ENCODE measurements around the gene LMO1. TPM values are rescaled to one million over a fixed set of nuclear protein-coding genes. Genes with fewer than 3 reads are reported as not detected.

LMO1 gene
- total and polyA plus RNA-seq, 3 donors from 2014 or later, result 1.3 to 1.5 TPM; not detected in 1

DNA sequence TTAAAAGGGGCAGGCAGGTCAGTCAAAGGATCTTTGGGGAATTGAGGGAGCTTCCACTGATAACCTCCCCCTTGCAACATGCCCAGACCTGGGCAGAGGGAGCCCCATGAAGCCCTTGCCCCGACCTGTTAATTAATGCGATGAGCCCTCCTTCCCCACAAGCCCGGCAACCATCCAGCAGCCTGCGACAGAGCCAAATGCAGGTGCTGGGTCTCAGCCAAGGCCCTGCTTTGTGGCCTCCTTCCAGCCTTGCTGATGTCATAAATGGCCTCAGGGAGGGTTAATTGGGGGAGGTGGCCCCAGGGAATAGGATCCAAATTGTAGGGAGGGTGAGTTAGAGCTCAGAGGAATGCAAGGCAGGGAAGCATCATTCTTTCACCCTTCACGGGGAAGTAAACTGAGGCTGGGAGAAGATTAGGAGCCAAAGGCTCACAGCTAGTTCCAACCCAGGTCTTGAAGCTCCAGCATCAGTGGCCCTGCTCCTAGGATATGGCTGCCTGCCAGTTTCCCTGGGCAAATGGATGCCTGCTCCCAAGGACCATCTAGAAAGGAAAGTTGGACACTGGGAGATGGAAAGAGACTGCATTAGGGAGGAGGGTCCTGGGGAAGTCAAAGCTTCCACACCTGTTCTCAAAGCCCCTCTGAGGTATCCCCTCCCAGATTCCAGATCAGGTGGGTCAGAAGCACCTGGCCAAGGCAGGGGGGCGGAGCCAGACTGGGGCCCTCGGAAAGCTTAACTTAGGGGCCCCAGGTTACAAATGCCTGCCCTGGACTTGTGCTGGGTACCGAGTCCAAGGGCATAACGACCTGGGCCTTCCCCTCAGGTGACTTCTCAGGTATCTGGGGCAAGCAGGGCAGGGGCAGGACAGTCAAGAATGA, 34.1 kb downstream of the LMO1 start:
- peak; percentile 33 for DNase-seq
- intact Hi-C loops (cut with DNase I; ENCODE audit: low total_unique reads), result no loop called here
- Histone ChIP-seq H3K27me3 (no peaks in the 10 kb centered on the region), H3K4me3 (no peak overlapping the region), H3K27ac (no peak overlapping the region), H3K9me3 (no peaks in the 10 kb centered on the region), H3K4me1 (peaks cover 2% of the 10 kb centered on the region), H3K36me3 (ENCODE audit: low read depth, missing control alignments) (no peaks in the 10 kb centered on the region)
- 66 to 75% methylated on average over 9 of the region's 9 CpGs for WGBS, 2 donors
- TF ChIP-seq, protein P1, sequence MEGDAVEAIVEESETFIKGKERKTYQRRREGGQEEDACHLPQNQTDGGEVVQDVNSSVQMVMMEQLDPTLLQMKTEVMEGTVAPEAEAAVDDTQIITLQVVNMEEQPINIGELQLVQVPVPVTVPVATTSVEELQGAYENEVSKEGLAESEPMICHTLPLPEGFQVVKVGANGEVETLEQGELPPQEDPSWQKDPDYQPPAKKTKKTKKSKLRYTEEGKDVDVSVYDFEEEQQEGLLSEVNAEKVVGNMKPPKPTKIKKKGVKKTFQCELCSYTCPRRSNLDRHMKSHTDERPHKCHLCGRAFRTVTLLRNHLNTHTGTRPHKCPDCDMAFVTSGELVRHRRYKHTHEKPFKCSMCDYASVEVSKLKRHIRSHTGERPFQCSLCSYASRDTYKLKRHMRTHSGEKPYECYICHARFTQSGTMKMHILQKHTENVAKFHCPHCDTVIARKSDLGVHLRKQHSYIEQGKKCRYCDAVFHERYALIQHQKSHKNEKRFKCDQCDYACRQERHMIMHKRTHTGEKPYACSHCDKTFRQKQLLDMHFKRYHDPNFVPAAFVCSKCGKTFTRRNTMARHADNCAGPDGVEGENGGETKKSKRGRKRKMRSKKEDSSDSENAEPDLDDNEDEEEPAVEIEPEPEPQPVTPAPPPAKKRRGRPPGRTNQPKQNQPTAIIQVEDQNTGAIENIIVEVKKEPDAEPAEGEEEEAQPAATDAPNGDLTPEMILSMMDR (IDR thresholded peaks at IDR 0.05), result no peak
- TF ChIP-seq POLR2A (IDR thresholded peaks at IDR 0.05), result no peak

DNA sequence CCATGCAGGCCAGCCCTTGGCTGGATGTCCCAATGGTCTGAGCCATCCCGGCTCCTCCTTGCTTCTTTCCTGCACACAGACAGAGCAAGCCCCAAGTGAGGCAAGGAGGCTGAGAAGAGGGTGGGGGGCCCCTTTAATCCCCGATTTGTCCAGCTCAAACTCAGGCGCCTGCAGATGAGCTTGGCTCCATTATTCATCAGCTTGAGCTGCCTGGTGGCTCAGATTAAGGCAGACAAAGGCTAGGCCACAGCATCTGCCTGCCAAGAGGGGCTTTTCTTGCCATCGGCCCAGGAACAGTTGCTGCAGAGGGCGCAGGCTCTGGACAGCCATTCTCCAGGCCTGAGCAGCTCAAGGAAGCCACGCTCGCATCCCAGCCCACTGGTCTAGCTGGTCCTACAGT, 35.4 kb downstream of the LMO1 start:
- H3K9me3 ChIP-seq, result no peaks in the 10 kb centered on the region
- WGBS, 2 donors, result 71 to 93% methylated on average over 4 to 7 of the region's 7 CpGs
- H3K4me1 ChIP-seq, result no peaks in the 10 kb centered on the region
- TF ChIP-seq, protein P1 (IDR thresholded peaks at IDR 0.05), result no peak
- TF ChIP-seq POLR2A (IDR thresholded peaks at IDR 0.05), result no peak
- H3K27ac ChIP-seq, result no peak overlapping the region
- intact Hi-C loops (cut with DNase I; ENCODE audit: low total_unique reads), result no loop called here
- H3K27me3 ChIP-seq, result no peaks in the 10 kb centered on the region
- H3K4me3 ChIP-seq, result no peak overlapping the region
- DNase-seq, result no peak
- no peaks in the 10 kb centered on the region for H3K36me3 ChIP-seq (ENCODE audit: low read depth, missing control alignments)

DNA sequence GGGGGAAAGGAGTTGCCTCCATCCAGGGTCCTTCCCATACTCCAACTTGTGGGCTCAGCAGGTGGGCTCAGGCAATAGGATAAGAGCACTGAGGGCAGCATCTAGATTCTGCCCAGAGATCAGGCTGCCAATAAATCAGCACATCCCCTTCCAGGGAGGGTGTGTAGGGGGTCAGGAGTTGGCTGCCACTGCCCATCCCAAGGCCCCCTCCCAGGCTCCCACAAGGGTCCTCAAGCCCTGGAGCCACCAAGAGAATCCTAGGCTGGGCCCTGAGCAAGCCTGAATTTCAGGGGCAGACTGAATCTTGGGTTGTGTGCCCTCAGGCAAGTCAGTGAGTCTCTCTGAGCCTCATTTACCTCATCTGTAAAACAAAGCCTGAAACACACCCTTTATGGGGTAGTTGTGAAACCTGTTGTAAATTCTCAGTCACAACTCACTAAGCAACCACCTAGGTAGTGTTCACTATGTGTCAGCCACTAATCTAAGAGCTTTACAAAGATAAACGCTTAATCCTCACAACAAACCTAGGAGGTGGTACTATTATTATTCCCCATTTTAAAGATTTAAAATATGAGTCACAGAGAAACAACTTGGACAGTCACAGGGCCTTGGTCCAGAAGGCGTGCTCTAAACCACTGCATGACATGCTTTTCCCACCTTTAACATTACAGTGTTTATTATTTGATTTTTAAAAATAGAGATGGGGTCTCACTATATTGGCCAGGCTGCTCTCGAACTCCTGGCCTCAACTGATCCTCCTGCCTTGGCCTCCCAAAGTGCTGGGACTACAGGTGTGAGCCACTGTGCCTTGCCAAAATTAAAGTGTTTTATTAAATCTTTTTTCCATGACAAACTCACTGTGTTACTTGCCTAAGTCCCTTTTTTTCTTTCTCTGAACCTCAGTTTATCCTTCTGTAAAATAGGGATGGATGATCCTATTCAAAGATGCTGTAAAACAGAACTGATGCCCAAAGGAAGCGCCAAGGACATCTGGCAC, 36.2 kb downstream of the LMO1 start:
- no peak for TF ChIP-seq POLR2A (IDR thresholded peaks at IDR 0.05)
- TF ChIP-seq, protein P1 (IDR thresholded peaks at IDR 0.05), result no peak
- intact Hi-C loops (cut with DNase I; ENCODE audit: low total_unique reads), result no loop called here
- 91 to 92% methylated on average over 4 of the region's 4 CpGs for WGBS, 2 donors

DNA sequence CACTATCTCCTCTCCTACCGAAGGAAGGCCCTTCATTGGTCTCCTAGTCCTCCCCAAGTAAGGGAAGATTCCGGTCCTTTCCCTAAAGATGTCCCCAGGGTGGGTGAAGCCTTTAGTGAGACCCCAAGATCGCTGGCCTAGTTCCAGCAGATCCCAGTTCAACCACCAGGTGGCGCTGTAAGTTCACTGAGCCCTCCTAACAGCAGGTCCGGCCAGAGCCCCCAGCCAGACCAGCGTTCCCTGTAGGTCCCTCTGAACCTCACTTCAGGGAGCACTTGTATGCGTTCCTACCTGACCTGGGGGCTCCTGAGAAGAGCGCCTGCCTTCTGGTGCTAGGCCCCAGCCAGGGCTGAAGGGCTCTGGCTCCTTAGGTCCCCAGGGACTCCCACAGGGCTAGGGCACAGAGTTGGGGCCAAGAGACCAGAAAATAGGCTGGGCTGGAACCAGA, 38.1 kb downstream of the LMO1 start:
- Histone ChIP-seq H3K4me1 (no peaks in the 10 kb centered on the region), H3K27me3 (no peaks in the 10 kb centered on the region), H3K36me3 (ENCODE audit: low read depth, missing control alignments) (no peaks in the 10 kb centered on the region), H3K9me3 (no peaks in the 10 kb centered on the region), H3K4me3 (no peak overlapping the region), H3K27ac (no peak overlapping the region)
- intact Hi-C loops (cut with DNase I; ENCODE audit: low total_unique reads), result no loop called here
- TF ChIP-seq POLR2A (IDR thresholded peaks at IDR 0.05), result no peak
- TF ChIP-seq, protein P1 (IDR thresholded peaks at IDR 0.05), result peak; percentile 92 to 100 (median 93)
- DNase-seq, result peak; percentile 90
- WGBS, 2 donors, result 13 to 18% methylated on average over 4 to 8 of the region's 8 CpGs

More for the DNA sequence above, 36.2 kb downstream of the LMO1 start:
- no peak overlapping the region for H3K4me3 ChIP-seq
- no peak for DNase-seq
- H3K27me3 ChIP-seq, result no peaks in the 10 kb centered on the region
- H3K27ac ChIP-seq, result no peak overlapping the region
- H3K4me1 ChIP-seq, result no peaks in the 10 kb centered on the region
- H3K36me3 ChIP-seq (ENCODE audit: low read depth, missing control alignments), result no peaks in the 10 kb centered on the region
- H3K9me3 ChIP-seq, result no peaks in the 10 kb centered on the region

Data from testis (tissue), 3 donors.